K562 (cell line): ENCODE data around the gene CLPSL2. TPM values are rescaled to one million over a fixed set of nuclear protein-coding genes. Genes with fewer than 3 reads are reported as not detected.
A peak's percentile ranks its signal among the peaks of the same experiment; 100 is the strongest.

Experiments
- CC2D1A ChIP-seq: fragments of 450-650 bp; IDR thresholded peaks from 2 replicates; pipeline ENCODE4 v1.6.1; 2017; ENCODE audit warnings: mild to moderate bottlenecking
- DMBX1 ChIP-seq: fragments of 250-450 bp; sonication (Bioruptor Pico); IDR thresholded peaks from 2 replicates; pipeline ENCODE4 v1.8.0; 2022; ENCODE audit warnings: inconsistent platforms, mild to moderate bottlenecking, moderate library complexity, borderline replicate concordance
- EGR1 ChIP-seq: fragments of 450-650 bp; conservative IDR thresholded peaks from 2 replicates; pipeline ENCODE4 v1.6.1; 2017; ENCODE audit warnings: mild to moderate bottlenecking
- ETV5 ChIP-seq: sonication (generic); formaldehyde crosslinking; IDR thresholded peaks from 2 replicates; pipeline ENCODE4 v1.4.0; 2020; ENCODE audit warnings: low read depth, mild to moderate bottlenecking, missing genetic modification reagents
- FOXM1 ChIP-seq, 2 experiments: fragments of 450-650 bp in 1 of 2; sonication (generic) in 1 of 2; formaldehyde crosslinking in 1 of 2; IDR thresholded peaks; 2 replicates each; pipeline versions ENCODE4 v1.6.1 to v1.9.0; 2017 to 2022; ENCODE audit warnings: low read depth in 2 of 2, mild to moderate bottlenecking in 2 of 2, missing genetic modification reagents in 1 of 2, moderate library complexity in 1 of 2
- GABPB1 ChIP-seq: sonication (generic); formaldehyde crosslinking; IDR thresholded peaks from 2 replicates; pipeline ENCODE4 v1.8.0; 2022; ENCODE audit warnings: mild to moderate bottlenecking, missing genetic modification reagents
- MTA1 ChIP-seq: fragments of 450-650 bp; IDR thresholded peaks from 2 replicates; pipeline ENCODE4 v1.6.1; 2017; ENCODE audit warnings: borderline replicate concordance
- MTA2 ChIP-seq: fragments of 450-650 bp; IDR thresholded peaks from 2 replicates; pipeline ENCODE4 v1.6.1; 2016; ENCODE audit warnings: low read depth
- PHF20 ChIP-seq: fragments of 450-650 bp; IDR thresholded peaks from 2 replicates; pipeline ENCODE4 v1.6.1; 2018; ENCODE audit not compliant: partially characterized antibody
- RB1 ChIP-seq: fragments of 450-650 bp; IDR thresholded peaks from 2 replicates; pipeline ENCODE4 v1.6.1; 2017; ENCODE audit warnings: low read depth, mild to moderate bottlenecking
- RFX7 ChIP-seq: fragments of 250-450 bp; sonication (Bioruptor Pico); IDR thresholded peaks from 2 replicates; pipeline ENCODE4 v1.5.1; 2021; ENCODE audit warnings: mild to moderate bottlenecking
- SMARCE1 ChIP-seq: fragments of 450-650 bp; IDR thresholded peaks from 2 replicates; pipeline ENCODE4 v1.7.1; 2016; ENCODE audit warnings: mild to moderate bottlenecking
- SNIP1 ChIP-seq: fragments of 450-650 bp; IDR thresholded peaks from 2 replicates; pipeline ENCODE4 v1.7.1; 2017; ENCODE audit warnings: low read depth, mild to moderate bottlenecking
- SUPT5H ChIP-seq: fragments of 450-650 bp; IDR thresholded peaks from 2 replicates; pipeline ENCODE4 v1.6.1; 2016
- ZBTB17 ChIP-seq: fragments of 450-650 bp; formaldehyde crosslinking; IDR thresholded peaks from 2 replicates; pipeline ENCODE4 v1.4.0; 2020; ENCODE audit warnings: mild to moderate bottlenecking
- ZFX ChIP-seq: sonication (generic); formaldehyde crosslinking; IDR thresholded peaks from 2 replicates; pipeline ENCODE4 v1.8.0; 2022; ENCODE audit warnings: mild to moderate bottlenecking, missing genetic modification reagents, moderate library complexity
- ZMIZ1 ChIP-seq, 2 experiments: fragments of 150-350 bp in 1 of 2; IDR thresholded peaks; 2 replicates each; pipeline ENCODE4 v1.6.1; 2012 to 2016; ENCODE audit warnings: low read depth in 2 of 2, low read length in 2 of 2, mild to moderate bottlenecking in 1 of 2, moderate library complexity in 1 of 2
- ZNF764 ChIP-seq: fragments of 250-450 bp; sonication (Bioruptor Pico); IDR thresholded peaks from 2 replicates; pipeline ENCODE4 v1.4.0; 2020; ENCODE audit warnings: low read depth, mild to moderate bottlenecking, moderate library complexity
- ZSCAN29 ChIP-seq: fragments of 450-650 bp; IDR thresholded peaks from 2 replicates; pipeline ENCODE4 v1.6.1; 2017
- polyA plus RNA-seq, 8 experiments: library from polyadenylated mRNA; depleted of rRNA in 4 of 8; stranded (reverse) in 5 of 8; unstranded in 3 of 8; fragments of >200 nt; fragmentation: Nextera tagmentation in 2 of 8; fragmentation: Illumina TruSeq in 1 of 8; extraction: Ambion mirVana in 2 of 8; extraction: Trizol in 1 of 8; gene quantifications; 2 replicates each; pipeline versions ENCODE4 v1.2.1 to v1.2.3, GENCODE V29; 2011 to 2014; ENCODE audit warnings: inconsistent platforms in 1 of 8, missing spikeins in 1 of 8
- total RNA-seq, 7 experiments: library from RNA; depleted of rRNA in 6 of 7; stranded (reverse); fragments of >200 nt in 6 of 7; fragmentation: Illumina TruSeq in 2 of 7; extraction: Trizol in 2 of 7; gene quantifications; 2 replicates each; pipeline versions ENCODE4 v1.2.1 to v1.2.3, GENCODE V29; 2011 to 2021; ENCODE audit warnings: low replicate concordance in 1 of 7
- TF ChIP-seq, protein P1 (sequence below): sonication (generic); formaldehyde crosslinking; IDR thresholded peaks from 2 replicates; pipeline ENCODE4 v1.8.0; 2023; ENCODE audit warnings: missing genetic modification reagents, mild to moderate bottlenecking, borderline replicate concordance

The CLPSL2 gene
- total and polyA plus RNA-seq, 9 of the 15 experiments (the other 6 are each of a cell fraction or from before 2014, with no cell fraction given), result not detected

DNA sequence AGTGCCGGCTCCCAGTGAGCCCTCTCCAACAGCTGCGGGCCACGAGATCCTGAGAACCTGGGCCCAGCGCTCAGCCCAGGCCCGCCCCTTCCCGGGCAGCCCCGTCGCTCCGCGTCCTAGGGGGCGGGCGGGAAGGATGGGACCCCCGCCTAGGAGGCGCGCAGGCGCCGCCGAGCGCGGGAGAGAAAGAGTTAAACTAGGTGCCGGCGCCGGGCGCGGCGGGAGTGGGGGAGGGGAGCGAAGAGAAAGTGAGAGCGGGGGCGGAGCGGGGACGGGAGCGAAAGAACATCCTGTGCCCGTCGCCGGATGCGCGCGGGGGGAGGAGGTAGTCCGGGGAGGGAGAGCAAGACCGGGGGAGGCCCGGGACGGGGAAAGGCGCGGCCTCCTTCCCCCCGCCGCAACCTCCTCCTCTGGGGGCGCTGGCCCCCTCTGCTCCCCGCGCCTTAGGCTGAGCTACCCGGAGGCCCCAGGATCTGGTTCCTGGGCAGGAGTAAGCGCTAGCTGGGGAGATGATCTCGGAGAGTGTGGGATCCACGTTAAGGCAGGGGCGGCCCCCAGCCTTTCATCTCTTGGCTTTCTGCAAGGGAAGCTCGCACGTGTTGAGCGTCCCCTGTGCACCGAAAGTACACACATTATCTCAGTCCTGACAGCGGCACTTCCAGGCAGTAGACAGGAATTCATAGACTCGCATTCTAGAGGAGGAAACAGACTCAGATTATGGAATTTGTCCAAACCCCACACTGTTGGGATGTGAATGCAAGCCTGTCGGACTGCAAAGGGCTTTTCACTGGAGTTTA is 44.5 kb upstream of the CLPSL2 start (continued):
- TF ChIP-seq, protein P1, sequence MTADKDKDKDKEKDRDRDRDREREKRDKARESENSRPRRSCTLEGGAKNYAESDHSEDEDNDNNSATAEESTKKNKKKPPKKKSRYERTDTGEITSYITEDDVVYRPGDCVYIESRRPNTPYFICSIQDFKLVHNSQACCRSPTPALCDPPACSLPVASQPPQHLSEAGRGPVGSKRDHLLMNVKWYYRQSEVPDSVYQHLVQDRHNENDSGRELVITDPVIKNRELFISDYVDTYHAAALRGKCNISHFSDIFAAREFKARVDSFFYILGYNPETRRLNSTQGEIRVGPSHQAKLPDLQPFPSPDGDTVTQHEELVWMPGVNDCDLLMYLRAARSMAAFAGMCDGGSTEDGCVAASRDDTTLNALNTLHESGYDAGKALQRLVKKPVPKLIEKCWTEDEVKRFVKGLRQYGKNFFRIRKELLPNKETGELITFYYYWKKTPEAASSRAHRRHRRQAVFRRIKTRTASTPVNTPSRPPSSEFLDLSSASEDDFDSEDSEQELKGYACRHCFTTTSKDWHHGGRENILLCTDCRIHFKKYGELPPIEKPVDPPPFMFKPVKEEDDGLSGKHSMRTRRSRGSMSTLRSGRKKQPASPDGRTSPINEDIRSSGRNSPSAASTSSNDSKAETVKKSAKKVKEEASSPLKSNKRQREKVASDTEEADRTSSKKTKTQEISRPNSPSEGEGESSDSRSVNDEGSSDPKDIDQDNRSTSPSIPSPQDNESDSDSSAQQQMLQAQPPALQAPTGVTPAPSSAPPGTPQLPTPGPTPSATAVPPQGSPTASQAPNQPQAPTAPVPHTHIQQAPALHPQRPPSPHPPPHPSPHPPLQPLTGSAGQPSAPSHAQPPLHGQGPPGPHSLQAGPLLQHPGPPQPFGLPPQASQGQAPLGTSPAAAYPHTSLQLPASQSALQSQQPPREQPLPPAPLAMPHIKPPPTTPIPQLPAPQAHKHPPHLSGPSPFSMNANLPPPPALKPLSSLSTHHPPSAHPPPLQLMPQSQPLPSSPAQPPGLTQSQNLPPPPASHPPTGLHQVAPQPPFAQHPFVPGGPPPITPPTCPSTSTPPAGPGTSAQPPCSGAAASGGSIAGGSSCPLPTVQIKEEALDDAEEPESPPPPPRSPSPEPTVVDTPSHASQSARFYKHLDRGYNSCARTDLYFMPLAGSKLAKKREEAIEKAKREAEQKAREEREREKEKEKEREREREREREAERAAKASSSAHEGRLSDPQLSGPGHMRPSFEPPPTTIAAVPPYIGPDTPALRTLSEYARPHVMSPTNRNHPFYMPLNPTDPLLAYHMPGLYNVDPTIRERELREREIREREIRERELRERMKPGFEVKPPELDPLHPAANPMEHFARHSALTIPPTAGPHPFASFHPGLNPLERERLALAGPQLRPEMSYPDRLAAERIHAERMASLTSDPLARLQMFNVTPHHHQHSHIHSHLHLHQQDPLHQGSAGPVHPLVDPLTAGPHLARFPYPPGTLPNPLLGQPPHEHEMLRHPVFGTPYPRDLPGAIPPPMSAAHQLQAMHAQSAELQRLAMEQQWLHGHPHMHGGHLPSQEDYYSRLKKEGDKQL, result peak; percentile 92; the same call in 1 of the 2 replicates
- TF ChIP-seq RFX7 (no peak), SMARCE1 (peak; percentile 65), ZFX (CRISPR knock-in tag) (peak; percentile 92), CC2D1A (peak; percentile 65; the same call in 1 of the 2 replicates), ZBTB17 (CRISPR knock-in tag) (peak; percentile 53; the same call in 1 of the 2 replicates), ZMIZ1 (IDR thresholded peaks at IDR 0.05; ENCODE audit: low read depth in 2 of 2, low read length in 2 of 2) (peak in 1 of 2 experiments; percentile 58; a peak in 1 of 4 replicates), GABPB1 (CRISPR knock-in tag) (peak; percentile 87), ZNF764 (CRISPR knock-in tag) (no peak), SUPT5H (peak; percentile 79), PHF20 (peak; percentile 55), EGR1 (peak; percentile 99), DMBX1 (CRISPR knock-in tag) (no peak), ETV5 (CRISPR knock-in tag) (peak; percentile 83), RB1 (peak; percentile 59; the same call in 1 of the 2 replicates), ZSCAN29 (0 out of 2 replicates have a peak, but pooled peaks have one; percentile 43), MTA1 (no peak; the same call in 1 of the 2 replicates), FOXM1 (IDR thresholded peaks at IDR 0.05; ENCODE audit: low read depth) (peak; percentile 44; the same call in 1 of the 2 replicates), FOXM1 (CRISPR knock-in tag; IDR thresholded peaks at IDR 0.05; ENCODE audit: low read depth) (no peak; the same call in 1 of the 2 replicates), SNIP1 (no peak), MTA2 (0 out of 2 replicates have a peak, but pooled peaks have one; percentile 29)
